DMS153 treated with DMSO at 0.1 percent for 48 hours (cell line): ENCODE measurements around the gene PIP4K2B.
"Not testable (repeated sequence)": the region's sequence is repeated elsewhere in the genome, so short reads cannot be mapped to it uniquely, and the experiment has no call there.

Source experiments
- DNase-seq: peaks from one replicate; lab custom pipeline; 2025; ENCODE audit not compliant: unreplicated experiment; lab: John Stamatoyannopoulos, UW

Gene PIP4K2B

DNA sequence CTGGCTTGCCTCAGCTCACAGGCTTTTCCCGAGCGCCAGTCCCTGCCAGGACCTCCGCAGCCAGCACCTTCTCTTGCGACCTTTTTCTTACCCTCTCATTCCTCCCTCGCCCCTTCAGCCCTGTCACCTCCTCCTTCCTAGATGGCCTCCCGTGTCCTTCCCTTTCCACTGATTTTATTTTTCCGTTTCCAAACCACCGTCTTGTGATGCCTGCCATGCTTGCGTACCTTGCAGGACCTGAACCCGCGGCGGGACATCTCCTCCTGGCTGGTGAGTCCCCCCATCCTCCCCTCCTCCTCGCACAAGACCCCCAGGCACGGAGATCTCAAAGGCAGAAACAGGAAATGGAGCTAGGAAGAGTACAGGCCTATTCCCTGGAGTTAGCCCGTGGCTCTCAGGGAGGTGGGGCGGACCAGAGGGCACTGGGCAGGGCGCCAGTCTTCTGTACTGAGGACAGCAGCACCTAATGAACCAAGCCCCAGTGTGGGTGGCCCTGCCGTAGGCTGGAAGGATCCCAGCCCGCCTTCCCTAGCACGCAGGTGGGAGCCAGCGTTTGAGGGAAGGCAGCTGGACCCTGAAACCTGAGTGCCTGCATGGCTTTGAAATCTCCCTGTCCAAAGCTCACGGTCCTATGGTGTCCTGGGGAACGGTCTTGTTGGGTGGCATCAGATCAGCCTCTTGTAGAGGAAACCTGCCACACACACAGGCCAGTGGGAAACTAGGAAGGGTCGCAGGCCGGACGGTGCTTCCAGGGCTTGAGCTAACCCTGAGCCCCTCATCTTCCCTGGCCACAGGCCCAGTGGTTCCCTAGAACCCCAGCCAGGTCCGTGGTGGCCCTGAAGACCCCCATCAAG, 68.6 kb downstream of the PIP4K2B start:
- DNase-seq, result peak; percentile 56

DNA sequence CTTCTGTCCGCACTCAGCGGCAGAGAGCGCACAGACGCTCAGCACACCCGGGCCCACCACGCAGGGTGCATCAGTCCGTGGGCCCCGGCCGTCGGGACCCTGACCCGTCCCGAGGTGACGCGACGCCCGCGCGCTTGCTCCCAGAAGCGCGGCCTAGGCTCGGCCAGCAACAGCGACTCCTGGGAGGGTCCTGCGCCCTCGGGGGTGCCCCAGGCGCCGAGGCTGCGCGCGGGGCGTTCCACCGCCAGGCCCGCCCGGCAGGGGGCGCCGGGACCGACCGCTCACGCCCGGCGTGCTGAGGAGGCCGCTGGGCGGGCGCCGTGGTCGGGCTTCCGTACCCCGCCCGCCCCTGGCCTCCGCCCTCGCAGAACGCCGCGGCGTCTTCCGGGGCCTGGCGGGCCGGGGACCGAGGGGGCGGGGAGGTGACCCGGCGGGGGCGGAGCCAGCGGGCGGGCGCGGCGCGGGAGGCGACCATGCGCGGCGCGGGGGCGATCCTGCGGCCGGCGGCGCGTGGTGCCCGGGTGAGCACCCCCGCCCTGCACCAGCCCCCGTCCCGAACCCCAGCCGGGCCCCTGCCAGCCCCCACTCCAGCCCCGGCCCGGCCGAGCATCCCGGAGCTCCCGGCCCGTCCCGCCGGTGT, 69.3 kb downstream of the PIP4K2B start, which contains the start of gene CISD3:
TSS of gene CISD3 (plus strand) at position 456 of the 640 bp plus-strand sequence. CDS start at position 474, 18 bp downstream.
- DNase-seq, result peak; percentile 59

DNA sequence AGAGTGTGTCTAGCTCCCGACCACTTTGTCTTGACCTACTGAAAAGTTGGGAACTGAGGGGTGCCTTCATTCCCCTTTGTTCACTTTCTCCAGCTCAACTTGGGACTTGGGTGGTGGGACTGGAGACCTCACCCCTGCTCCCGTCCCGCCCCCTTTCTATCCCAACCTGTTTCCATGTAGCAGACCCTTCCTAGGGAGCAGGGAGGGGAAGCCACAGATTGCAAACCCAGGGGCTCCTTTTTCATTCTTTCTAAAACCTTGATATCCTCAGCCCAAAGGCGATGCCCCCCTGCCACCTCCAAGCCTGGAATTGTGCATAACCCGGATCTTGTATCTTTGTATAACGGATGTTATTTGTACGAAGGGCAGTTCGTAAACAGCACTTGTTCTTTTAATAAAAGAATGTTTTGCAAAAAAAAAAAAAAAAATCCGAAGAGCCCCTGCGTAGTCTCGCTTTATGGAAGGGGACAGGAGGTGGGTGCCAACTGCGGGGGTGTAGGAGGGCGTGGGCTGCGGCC, 69.9 kb downstream of the PIP4K2B start:
- no peak for DNase-seq

DNA sequence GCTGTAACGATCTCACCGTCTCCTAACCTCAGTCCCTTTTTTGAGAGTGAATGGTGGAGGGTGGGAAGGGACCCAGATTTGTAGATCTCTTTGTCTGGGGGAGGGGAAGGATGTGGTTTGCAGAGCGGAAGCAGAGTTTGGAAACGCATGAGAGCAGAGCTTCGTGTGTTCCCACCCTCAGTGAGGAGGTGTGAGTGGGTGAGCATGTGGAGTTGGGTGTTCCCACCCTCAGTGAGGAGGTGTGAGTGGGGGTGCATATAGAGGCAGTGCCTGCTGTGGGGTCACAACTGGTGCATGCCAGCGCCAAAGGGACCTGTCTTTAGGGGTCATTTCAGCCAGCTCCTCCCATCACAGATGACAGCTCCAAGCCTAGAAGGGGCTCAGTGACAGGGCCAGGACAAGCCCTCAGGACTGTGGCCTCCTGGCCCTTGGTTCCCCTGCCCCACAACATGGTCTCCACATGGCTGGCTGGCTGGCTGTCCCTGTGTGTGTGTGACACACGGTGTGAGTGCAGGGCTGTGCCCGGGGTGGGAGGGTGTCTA, 71.0 kb downstream of the PIP4K2B start:
- no peak for DNase-seq

DNA sequence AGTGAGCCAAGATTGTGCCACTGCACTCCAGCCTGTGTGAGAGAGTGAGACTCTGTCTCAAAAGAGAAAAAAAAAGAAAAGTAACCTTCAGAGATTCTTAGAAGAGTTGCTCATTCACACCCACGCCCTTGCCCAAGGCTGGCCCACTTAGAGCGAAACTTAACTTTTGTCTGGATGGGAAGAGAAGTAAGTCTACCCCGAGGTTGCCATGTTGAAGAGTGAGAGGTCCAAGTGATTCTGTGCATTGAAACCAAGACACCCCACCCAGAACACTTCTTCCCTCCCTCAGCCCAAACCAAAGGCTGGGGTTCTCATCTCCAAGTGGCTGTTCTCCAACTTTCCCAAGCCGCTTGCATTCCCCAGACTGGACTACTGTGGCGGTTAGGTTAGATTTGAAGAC, 71.6 kb downstream of the PIP4K2B start:
- DNase-seq, result no peak

DNA sequence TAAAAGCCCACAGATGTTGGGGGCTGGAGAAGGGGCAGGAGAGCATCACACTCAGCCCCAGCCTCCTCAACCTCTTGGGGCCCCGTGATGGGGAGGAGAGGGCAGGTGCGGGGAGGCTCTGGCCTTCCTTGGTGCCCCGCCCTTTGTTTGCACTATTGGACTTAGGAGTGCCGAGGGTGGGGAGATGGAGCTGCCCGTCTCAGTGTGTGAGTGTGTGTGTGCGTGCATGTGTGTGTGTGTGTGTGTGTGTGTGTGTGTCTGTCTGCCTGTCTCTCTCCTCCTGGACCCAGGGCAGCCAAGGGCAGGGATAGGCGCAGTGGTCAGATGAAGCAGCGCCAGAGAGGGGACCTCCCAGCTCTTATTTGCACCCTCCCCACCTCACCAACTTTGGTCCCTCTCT, 73.2 kb downstream of the PIP4K2B start:
- not testable (repeated sequence) for DNase-seq

DNA sequence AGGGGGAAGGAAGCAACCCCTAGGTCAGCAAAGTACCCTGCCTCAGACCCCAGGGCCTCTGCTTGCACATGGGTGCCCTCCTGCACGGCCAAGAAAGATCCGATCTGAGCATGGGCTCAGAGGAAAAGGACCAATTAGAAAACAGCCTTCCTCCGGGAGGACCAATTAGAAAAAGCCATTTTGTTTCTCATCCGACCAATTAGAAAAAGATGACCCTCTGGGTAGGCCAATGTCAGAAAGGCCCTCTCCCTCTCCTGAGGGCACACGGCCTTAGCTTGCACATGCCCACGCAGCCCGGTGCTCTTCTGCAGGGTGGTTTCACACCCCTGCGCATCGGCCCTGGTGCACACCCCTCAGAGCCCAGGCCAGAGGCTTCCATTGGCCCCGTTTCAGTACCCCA, 74.3 kb downstream of the PIP4K2B start:
- DNase-seq, result no peak

DNA sequence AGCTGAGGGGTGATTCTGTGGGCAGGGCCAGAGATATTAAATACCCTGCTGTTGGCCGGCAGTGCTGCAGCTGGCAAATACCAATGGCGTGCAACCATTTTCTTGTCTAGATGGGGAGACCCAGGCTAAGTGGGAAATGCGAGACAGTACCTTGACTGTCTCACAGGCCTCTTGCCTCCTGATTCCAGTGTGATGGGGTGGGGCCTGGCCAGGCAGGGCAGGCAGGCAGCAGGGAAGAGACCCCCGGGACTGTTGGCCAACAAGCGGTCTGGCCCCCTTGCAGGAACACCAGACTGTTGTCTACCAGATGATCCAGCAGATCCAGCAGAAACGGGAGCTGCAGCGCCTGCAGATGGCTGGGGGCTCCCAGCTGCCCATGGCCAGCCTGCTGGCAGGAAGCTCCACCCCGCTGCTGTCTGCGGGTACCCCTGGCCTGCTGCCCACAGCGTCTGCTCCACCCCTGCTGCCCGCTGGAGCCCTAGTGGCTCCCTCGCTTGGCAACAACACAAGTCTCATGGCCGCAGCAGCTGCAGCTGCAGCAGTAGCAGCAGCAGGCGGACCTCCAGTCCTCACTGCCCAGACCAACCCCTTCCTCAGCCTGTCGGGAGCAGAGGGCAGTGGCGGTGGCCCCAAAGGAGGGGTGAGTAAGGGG, 74.9 kb downstream of the PIP4K2B start:
- peak; percentile 84 for DNase-seq

DNA sequence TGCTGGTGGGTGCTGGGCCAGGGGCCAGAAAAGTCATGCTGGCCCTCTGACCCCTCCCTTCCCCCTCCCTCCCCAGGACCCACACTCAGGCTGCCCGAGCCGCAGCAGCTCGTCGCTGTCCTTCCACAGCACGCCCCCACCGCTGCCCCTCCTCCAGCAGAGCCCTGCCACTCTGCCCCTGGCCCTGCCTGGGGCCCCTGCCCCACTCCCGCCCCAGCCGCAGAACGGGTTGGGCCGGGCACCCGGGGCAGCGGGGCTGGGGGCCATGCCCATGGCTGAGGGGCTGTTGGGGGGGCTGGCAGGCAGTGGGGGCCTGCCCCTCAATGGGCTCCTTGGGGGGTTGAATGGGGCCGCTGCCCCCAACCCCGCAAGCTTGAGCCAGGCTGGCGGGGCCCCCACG, 77.6 kb downstream of the PIP4K2B start:
- no peak for DNase-seq

DNA sequence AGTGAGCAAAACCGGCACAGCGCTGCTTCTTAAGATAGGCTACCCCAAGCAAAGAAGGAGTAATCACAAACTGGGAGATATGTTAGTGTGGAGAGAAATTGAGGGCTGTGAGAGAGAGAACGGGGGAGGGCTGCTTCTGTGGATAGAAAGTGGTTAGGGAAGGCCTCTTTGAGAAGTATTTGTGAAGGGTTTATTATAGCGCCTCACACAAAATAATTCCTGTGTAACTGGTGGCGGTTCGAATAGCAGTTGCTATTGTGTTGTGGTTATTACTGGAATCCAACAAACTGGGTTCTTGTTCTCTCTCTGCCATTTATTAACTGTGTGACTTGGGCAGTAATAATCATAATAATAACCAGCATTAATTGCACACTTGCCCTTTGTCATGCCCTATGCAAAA, 78.4 kb downstream of the PIP4K2B start:
- DNase-seq, result no peak

DNA sequence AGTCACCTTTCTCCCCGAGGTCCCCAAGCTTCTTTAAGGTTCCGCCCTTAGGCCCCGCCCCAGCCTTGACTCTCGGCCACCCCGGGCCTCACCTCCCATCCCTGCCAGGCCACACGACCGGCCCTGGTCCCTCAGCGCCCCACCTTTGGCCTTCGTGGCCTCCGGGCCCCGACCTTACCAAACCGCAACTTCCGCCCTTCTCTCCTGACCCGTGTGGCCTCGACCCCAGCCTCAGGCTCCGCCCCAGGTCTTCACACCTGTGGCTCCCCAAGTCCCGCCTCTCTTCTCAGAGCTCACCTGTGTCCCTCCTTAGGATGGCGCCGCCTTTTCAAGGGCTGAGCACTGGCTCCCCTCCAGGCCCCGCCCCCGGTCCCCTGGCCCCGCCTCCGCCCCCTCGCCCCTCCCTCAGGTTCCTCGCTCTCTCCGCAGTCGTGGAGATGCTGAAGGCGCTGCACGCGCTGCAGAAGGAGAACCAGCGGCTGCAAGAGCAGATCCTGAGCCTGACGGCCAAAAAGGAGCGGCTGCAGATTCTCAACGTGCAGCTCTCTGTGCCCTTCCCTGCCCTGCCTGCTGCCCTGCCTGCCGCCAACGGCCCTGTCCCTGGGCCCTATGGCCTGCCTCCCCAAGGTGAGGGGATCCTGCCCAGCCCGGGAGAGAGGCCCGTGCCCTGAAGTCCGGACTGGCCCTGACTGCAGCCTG, 79.3 kb downstream of the PIP4K2B start:
- no peak for DNase-seq

DNA sequence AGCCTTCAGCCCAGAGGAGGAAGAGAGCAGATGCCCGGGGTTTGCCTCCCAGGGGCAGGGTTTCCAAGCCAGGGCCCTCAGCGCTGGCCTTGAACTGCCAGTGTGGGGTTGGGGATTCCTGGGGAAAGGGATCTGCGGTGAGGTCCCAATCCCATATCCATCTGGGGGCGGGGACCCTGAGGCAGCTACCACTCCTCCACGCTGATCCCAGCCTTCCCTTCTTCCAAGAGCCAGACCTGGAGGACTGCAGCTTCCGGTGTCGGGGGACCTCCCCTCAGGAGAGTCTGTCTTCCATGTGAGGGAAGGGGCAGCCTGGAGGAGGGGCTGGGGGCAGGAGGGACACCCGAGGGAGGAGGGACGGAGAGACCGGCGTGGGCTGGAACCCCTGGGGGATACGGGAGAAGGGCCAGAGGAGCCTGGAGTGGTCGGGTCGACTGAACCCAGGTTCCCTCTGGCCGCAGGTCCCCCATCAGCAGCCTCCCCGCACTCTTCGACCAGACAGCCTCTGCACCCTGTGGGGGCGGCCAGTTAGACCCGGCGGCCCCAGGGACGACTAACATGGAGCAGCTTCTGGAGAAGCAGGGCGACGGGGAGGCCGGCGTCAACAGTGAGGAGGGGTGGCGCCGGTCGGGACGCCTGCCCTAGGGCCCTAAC, 79.9 kb downstream of the PIP4K2B start:
- no peak for DNase-seq

DNA sequence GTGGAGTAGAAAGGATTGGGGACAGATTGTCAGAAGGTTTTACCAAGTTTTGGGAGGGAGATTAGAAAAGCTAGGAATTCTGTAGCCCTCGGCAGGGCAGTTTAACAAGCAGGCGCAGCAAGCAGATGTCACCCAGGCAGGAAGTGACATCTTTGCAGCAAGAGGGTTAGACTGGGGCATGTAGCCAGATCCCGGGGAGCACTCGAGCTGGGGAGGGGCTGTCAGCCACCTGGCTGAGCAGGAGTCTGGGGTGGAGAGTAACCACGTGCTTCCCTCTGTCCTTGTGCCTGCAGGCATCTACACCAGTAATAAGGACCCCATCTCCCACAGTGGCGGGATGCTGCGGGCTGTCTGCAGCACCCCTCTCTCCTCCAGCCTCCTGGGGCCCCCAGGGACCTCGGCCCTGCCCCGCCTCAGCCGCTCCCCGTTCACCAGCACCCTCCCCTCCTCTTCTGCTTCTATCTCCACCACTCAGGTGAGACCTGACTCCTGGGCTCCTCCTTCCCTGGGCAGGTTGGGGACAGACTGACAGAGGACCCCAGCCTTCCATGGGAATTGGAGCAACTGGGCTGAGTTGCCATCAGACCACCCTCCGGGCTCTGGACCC, 82.1 kb downstream of the PIP4K2B start:
- DNase-seq, result no peak

DNA sequence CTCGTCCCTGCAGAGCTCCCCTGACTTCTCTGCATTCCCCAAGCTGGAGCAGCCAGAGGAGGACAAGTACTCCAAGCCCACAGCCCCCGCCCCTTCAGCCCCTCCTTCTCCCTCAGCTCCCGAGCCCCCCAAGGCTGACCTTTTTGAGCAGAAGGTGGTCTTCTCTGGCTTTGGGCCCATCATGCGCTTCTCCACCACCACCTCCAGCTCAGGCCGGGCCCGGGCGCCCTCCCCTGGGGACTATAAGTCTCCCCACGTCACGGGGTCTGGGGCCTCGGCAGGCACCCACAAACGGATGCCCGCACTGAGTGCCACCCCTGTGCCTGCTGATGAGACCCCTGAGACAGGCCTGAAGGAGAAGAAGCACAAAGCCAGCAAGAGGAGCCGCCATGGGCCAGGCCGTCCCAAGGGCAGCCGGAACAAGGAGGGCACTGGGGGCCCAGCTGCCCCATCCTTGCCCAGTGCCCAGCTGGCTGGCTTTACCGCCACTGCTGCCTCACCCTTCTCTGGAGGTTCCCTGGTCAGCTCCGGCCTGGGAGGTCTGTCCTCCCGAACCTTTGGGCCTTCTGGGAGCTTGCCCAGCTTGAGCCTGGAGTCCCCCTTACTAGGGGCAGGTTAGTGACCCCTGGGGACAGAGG, 82.9 kb downstream of the PIP4K2B start:
- DNase-seq, result no peak
